Neuronal stem cell (in vitro differentiated cells): ENCODE data around the gene CMSS1.

Experiments used
- DNase-seq: peaks from one replicate; pipeline ENCODE4 v3.0.0-alpha.2; 2013; ENCODE audit warnings: low spot score
- H2AFZ ChIP-seq: one replicate; pipeline ENCODE4 v1.6.1; 2013; ENCODE audit warnings: mild to moderate bottlenecking, low read length, inconsistent platforms
- H2AK5ac ChIP-seq: 2 replicates; pipeline ENCODE4 v1.6.1; 2013; ENCODE audit warnings: low read depth, mild to moderate bottlenecking, inconsistent platforms, low read length, moderate library complexity, mixed read lengths
- H2BK120ac ChIP-seq: 2 replicates; pipeline ENCODE4 v1.6.1; 2013; ENCODE audit warnings: low read depth, mild to moderate bottlenecking, inconsistent platforms, low read length, moderate library complexity, mixed read lengths
- H2BK12ac ChIP-seq: one replicate; pipeline ENCODE4 v1.6.1; 2013; ENCODE audit warnings: low read length, inconsistent platforms
- H2BK15ac ChIP-seq: 2 replicates; pipeline ENCODE4 v1.6.1; 2013; ENCODE audit warnings: mild to moderate bottlenecking, low read length, inconsistent platforms, mixed read lengths
- H2BK5ac ChIP-seq: one replicate; pipeline ENCODE4 v1.6.1; 2013; ENCODE audit warnings: inconsistent platforms, mild to moderate bottlenecking, low read length, moderate library complexity
- H3K14ac ChIP-seq: one replicate; pipeline ENCODE4 v1.6.1; 2013; ENCODE audit warnings: low read length, inconsistent platforms
- H3K18ac ChIP-seq: 2 replicates; pipeline ENCODE4 v1.6.1; 2013; ENCODE audit warnings: low read length, inconsistent platforms
- H3K23ac ChIP-seq: 2 replicates; pipeline ENCODE4 v1.6.1; 2013; ENCODE audit warnings: low read depth, mild to moderate bottlenecking, mixed read lengths, low read length, inconsistent platforms; ENCODE audit not compliant: poor library complexity
- H3K27ac ChIP-seq: replicated peaks from 3 replicates; pipeline ENCODE4 v1.5.1; 2013; ENCODE audit warnings: low read length, inconsistent platforms
- H3K27me3 ChIP-seq, 3 experiments: 2 replicates each; pipeline ENCODE4 v1.6.1; 2013; ENCODE audit warnings: low read length in 3 of 3, mild to moderate bottlenecking in 2 of 3, inconsistent platforms in 1 of 3, low read depth in 1 of 3, mixed read lengths in 1 of 3, moderate library complexity in 1 of 3; ENCODE audit not compliant: control insufficient read depth in 3 of 3, insufficient read depth in 3 of 3
- H3K36me3 ChIP-seq, 2 donors: replicated peaks in 1 of 2; 2 replicates each; pipeline ENCODE4 v1.6.1; 2013; ENCODE audit warnings: low read length in 2 of 2; ENCODE audit not compliant: control insufficient read depth in 2 of 2, insufficient read depth in 2 of 2
- H3K4ac ChIP-seq: 2 replicates; pipeline ENCODE4 v1.6.1; 2013; ENCODE audit warnings: inconsistent platforms, mild to moderate bottlenecking, low read length, moderate library complexity
- H3K4me1 ChIP-seq, 2 donors: 1 replicate in 1 of 2; 2 replicates in 1 of 2; pipeline ENCODE4 v1.6.1; 2013; ENCODE audit warnings: low read length in 2 of 2, low read depth in 1 of 2; ENCODE audit not compliant: control insufficient read depth in 2 of 2, insufficient read depth in 1 of 2
- H3K4me2 ChIP-seq: one replicate; pipeline ENCODE4 v1.6.1; 2013; ENCODE audit warnings: mild to moderate bottlenecking, low read length, inconsistent platforms; ENCODE audit not compliant: insufficient read depth, poor library complexity, severe bottlenecking
- H3K4me3 ChIP-seq, 2 donors: 2 replicates each; pipeline ENCODE4 v1.5.1; 2013; ENCODE audit warnings: low read length in 2 of 2, mild to moderate bottlenecking in 2 of 2, inconsistent platforms in 1 of 2, moderate library complexity in 1 of 2
- H3K79me1 ChIP-seq: one replicate; pipeline ENCODE4 v1.6.1; 2013; ENCODE audit warnings: low read depth, mild to moderate bottlenecking, inconsistent platforms, low read length, moderate library complexity
- H3K9ac ChIP-seq: one replicate; pipeline ENCODE4 v1.6.1; 2013; ENCODE audit warnings: mild to moderate bottlenecking, low read depth, low read length, inconsistent platforms; ENCODE audit not compliant: poor library complexity
- H3K9me3 ChIP-seq, 2 donors: replicated peaks in 1 of 2; 2 replicates each; pipeline versions ENCODE3 to v1.6.1; 2013; ENCODE audit warnings: low read length in 2 of 2, mild to moderate bottlenecking in 2 of 2, inconsistent platforms in 1 of 2, low read depth in 1 of 2, mixed read lengths in 1 of 2, moderate library complexity in 1 of 2; ENCODE audit not compliant: control insufficient read depth in 2 of 2, insufficient read depth in 1 of 2
- H4K8ac ChIP-seq: one replicate; pipeline ENCODE4 v1.6.1; 2013; ENCODE audit warnings: low read depth, mild to moderate bottlenecking, inconsistent platforms, low read length, moderate library complexity
- H4K91ac ChIP-seq: one replicate; pipeline ENCODE4 v1.6.1; 2013; ENCODE audit warnings: low read length, low read depth, mild to moderate bottlenecking, inconsistent platforms; ENCODE audit not compliant: poor library complexity
- WGBS, 2 donors: extraction: QIAGEN DNeasy Blood & Tissue Kit; methylation state at CpG; one replicate each; pipeline ENCODE4 v1.1.7; 2013; ENCODE audit warnings: missing lambda C conversion rate in 2 of 2, mixed read lengths in 1 of 2; ENCODE audit not compliant: insufficient read length in 2 of 2, insufficient replicate concordance in 1 of 2; ENCODE audit errors: extremely low coverage in 2 of 2; 5-methylcytosine and 5-hydroxymethylcytosine counted together

CMSS1 gene

GRCh38 chr3:99943931-99944761, 126.5 kb downstream of the CMSS1 start:
- Histone ChIP-seq H4K91ac (no peak overlapping the region), H2BK5ac (no peak overlapping the region), H3K18ac (no peak overlapping the region), H3K4me3 (no peak overlapping the region), H3K9ac (no peak overlapping the region), H3K27me3 (no peaks in the 10 kb centered on the region), H2BK12ac (no peak overlapping the region), H3K9me3 (no peaks in the 10 kb centered on the region), H3K4ac (no peak overlapping the region), H3K23ac (no peak overlapping the region), H3K36me3 (no peaks in the 10 kb centered on the region), H2AK5ac (no peak overlapping the region), H2AFZ (no peak overlapping the region), H3K4me2 (no peak overlapping the region), H4K8ac (no peak overlapping the region), H3K14ac (no peak overlapping the region), H3K79me1 (no peaks in the 10 kb centered on the region), H3K4me1 (peaks cover 4 to 14% of the 10 kb centered on the region in 2 donors), H2BK120ac (no peak overlapping the region), H3K27ac (no peak overlapping the region), H2BK15ac (no peak overlapping the region)
- DNase-seq: no peak
- no CpG with 5 or more reads among the region's 4 CpGs for WGBS, 2 donors

GRCh38 chr3:99945328-99945995, 127.8 kb downstream of the CMSS1 start:
- Histone ChIP-seq H2BK120ac (no peak overlapping the region), H2AK5ac (no peak overlapping the region), H2BK15ac (no peak overlapping the region), H3K4ac (no peak overlapping the region), H3K36me3 (no peaks in the 10 kb centered on the region), H3K79me1 (no peaks in the 10 kb centered on the region), H3K23ac (no peak overlapping the region), H4K8ac (no peak overlapping the region), H3K9ac (no peak overlapping the region), H2BK5ac (no peak overlapping the region), H3K27ac (no peak overlapping the region), H3K4me3 (no peak overlapping the region), H3K4me1 (peaks cover 4 to 14% of the 10 kb centered on the region in 2 donors), H2AFZ (peak overlapping the region; percentile 14), H3K27me3 (no peaks in the 10 kb centered on the region), H3K9me3 (no peaks in the 10 kb centered on the region), H4K91ac (no peak overlapping the region), H3K14ac (no peak overlapping the region), H2BK12ac (no peak overlapping the region), H3K18ac (no peak overlapping the region), H3K4me2 (no peak overlapping the region)
- no CpG with 5 or more reads among the region's 5 CpGs for WGBS, 2 donors
- DNase-seq: no peak

GRCh38 chr3:99947356-99947755, 129.7 kb downstream of the CMSS1 start:
- no peak overlapping the region for H4K91ac ChIP-seq
- no peaks in the 10 kb centered on the region for H3K9me3 ChIP-seq
- H3K14ac ChIP-seq: no peak overlapping the region
- H3K27ac ChIP-seq: no peak overlapping the region
- H3K79me1 ChIP-seq: no peaks in the 10 kb centered on the region
- no peak overlapping the region for H2AK5ac ChIP-seq
- no peak overlapping the region for H3K4me2 ChIP-seq
- H3K4me1 ChIP-seq: peaks cover 4 to 17% of the 10 kb centered on the region in 2 donors
- no peaks in the 10 kb centered on the region for H3K27me3 ChIP-seq
- no peak overlapping the region for H3K18ac ChIP-seq
- no peak overlapping the region for H3K23ac ChIP-seq
- no peak overlapping the region for H4K8ac ChIP-seq
- no peaks in the 10 kb centered on the region for H3K36me3 ChIP-seq
- no peak overlapping the region for H3K9ac ChIP-seq
- no peak overlapping the region for H2BK15ac ChIP-seq
- H2BK12ac ChIP-seq: no peak overlapping the region
- H2BK5ac ChIP-seq: no peak overlapping the region
- no peak overlapping the region for H3K4ac ChIP-seq
- no peak for DNase-seq
- no peak overlapping the region for H3K4me3 ChIP-seq
- H2AFZ ChIP-seq: no peak overlapping the region
- no CpG with 5 or more reads among the region's 3 CpGs for WGBS, 2 donors
- H2BK120ac ChIP-seq: no peak overlapping the region

- Histone ChIP-seq H3K27ac (no peak overlapping the region), H3K4ac (no peak overlapping the region), H3K4me3 (no peak overlapping the region), H4K8ac (no peak overlapping the region), H2AK5ac (no peak overlapping the region), H3K23ac (no peak overlapping the region), H2BK15ac (no peak overlapping the region), H2BK5ac (no peak overlapping the region), H3K14ac (no peak overlapping the region), H3K79me1 (no peaks in the 10 kb centered on the region), H3K4me1 (peaks cover 4 to 17% of the 10 kb centered on the region in 2 donors), H2AFZ (no peak overlapping the region), H2BK120ac (no peak overlapping the region), H3K36me3 (no peaks in the 10 kb centered on the region), H4K91ac (no peak overlapping the region), H3K18ac (no peak overlapping the region), H2BK12ac (no peak overlapping the region), H3K9ac (no peak overlapping the region), H3K4me2 (no peak overlapping the region), H3K27me3 (no peaks in the 10 kb centered on the region), H3K9me3 (no peaks in the 10 kb centered on the region)
- no CpG with 5 or more reads among the region's 1 CpG for WGBS, 2 donors
- no peak for DNase-seq
Observed at GRCh38 chr3:99948467-99949089, 130.9 kb downstream of the CMSS1 start.
